Measurements from ENCODE around the gene C5orf24.

C5orf24 gene

GRCh38 chr5:134889335-134889734, 43.6 kb downstream of the C5orf24 start:
- in situ Hi-C loops (cut with MboI; ENCODE audit: low pct_unique_long_range_greater_than_20kb, low sequenced_read_pairs, unreplicated experiment) = no loop called here
- no peak for DNase-seq (ENCODE audit: low spot score)
- TF ChIP-seq, protein P1, sequence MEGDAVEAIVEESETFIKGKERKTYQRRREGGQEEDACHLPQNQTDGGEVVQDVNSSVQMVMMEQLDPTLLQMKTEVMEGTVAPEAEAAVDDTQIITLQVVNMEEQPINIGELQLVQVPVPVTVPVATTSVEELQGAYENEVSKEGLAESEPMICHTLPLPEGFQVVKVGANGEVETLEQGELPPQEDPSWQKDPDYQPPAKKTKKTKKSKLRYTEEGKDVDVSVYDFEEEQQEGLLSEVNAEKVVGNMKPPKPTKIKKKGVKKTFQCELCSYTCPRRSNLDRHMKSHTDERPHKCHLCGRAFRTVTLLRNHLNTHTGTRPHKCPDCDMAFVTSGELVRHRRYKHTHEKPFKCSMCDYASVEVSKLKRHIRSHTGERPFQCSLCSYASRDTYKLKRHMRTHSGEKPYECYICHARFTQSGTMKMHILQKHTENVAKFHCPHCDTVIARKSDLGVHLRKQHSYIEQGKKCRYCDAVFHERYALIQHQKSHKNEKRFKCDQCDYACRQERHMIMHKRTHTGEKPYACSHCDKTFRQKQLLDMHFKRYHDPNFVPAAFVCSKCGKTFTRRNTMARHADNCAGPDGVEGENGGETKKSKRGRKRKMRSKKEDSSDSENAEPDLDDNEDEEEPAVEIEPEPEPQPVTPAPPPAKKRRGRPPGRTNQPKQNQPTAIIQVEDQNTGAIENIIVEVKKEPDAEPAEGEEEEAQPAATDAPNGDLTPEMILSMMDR (IDR thresholded peaks at IDR 0.05; ENCODE audit: extremely low read depth, insufficient read depth, missing control alignments) = no peak

DNA sequence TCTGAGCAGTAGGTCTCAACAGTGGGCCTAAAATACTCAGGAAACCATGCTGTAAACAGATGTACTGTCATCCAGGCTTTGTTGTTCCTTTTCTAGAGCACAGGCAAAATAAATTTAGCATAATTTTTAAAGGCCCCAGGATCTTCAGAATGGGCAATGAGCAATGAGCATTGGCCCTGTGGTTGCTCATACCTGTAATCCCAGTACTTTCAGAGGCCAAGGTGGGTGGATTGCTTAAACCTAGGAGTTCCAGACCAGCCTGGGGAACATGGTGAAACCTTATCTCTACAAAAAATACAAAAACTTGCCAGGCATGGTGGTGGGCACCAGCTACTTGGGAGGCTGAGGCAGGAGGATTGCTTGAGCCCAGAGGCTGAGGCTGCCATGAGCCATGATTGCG, 45.7 kb downstream of the C5orf24 start:
- in situ Hi-C loops (cut with MboI; ENCODE audit: low pct_unique_long_range_greater_than_20kb, low sequenced_read_pairs, unreplicated experiment) = no loop called here
- no peak for DNase-seq (ENCODE audit: low spot score)
- TF ChIP-seq, protein P1 (IDR thresholded peaks at IDR 0.05; ENCODE audit: extremely low read depth, insufficient read depth, missing control alignments) = no peak

GRCh38 chr5:134892282-134892681, 46.5 kb downstream of the C5orf24 start:
- in situ Hi-C loops (cut with MboI; ENCODE audit: low pct_unique_long_range_greater_than_20kb, low sequenced_read_pairs, unreplicated experiment) = no loop called here
- TF ChIP-seq, protein P1 (IDR thresholded peaks at IDR 0.05; ENCODE audit: extremely low read depth, insufficient read depth, missing control alignments) = no peak
- no peak for DNase-seq (ENCODE audit: low spot score)

- TF ChIP-seq, protein P1 (IDR thresholded peaks at IDR 0.05; ENCODE audit: extremely low read depth, insufficient read depth, missing control alignments) = no peak
- in situ Hi-C loops (cut with MboI; ENCODE audit: low pct_unique_long_range_greater_than_20kb, low sequenced_read_pairs, unreplicated experiment) = no loop called here
- no peak for DNase-seq (ENCODE audit: low spot score)
Observed at GRCh38 chr5:134892926-134893325, 47.2 kb downstream of the C5orf24 start.

DNA sequence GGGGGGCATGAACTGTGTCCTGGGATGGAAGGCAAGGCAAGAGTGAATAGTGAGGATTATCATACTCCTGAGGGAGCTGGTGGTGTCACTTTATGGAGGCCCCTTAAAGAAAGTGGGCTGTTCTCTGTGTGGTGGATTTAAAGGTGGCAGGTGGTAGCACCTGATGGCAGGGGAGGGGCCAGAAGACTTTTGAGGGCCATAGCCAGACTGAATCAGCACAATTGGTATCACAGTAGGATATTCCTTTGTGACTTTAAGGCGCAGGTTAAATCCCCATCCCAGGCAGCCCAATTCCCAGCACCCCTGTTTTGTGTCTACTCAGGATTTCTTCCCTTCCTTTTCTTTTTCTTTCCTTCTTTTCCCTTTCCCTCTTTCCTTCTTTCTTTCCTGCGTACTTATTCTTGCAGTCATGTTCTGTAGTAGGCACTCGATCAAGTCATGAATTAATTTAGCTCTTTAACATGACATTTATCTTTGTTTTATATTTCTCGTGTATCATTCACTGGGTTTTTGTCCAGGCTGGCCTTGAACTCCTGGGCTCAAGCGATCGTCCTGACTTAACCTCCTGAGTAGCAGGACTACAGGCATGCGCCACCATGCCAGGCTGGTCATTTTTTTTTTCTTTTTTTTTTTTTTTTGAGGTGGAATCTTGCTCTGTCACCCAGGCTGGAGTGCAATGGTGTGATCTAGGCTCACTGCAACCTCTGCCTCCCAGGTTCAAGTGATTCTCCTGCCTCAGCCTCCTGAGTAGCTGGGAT, 48.2 kb downstream of the C5orf24 start:
- in situ Hi-C loops (cut with MboI; ENCODE audit: low pct_unique_long_range_greater_than_20kb, low sequenced_read_pairs, unreplicated experiment) = no loop called here
- TF ChIP-seq, protein P1 (IDR thresholded peaks at IDR 0.05; ENCODE audit: extremely low read depth, insufficient read depth, missing control alignments) = no peak
- DNase-seq (ENCODE audit: low spot score) = no peak

GRCh38 chr5:134902071-134902801, 56.5 kb downstream of the C5orf24 start:
- peak; percentile 74 for DNase-seq (ENCODE audit: low spot score)
- in situ Hi-C loops (cut with MboI; ENCODE audit: low pct_unique_long_range_greater_than_20kb, low sequenced_read_pairs, unreplicated experiment) = loop anchor here (10.0 kb wide), 1 partner anchor 137 kb away; no protein-coding TSS in a partner anchor

More at GRCh38 chr5:134902071-134902801, 56.5 kb downstream of the C5orf24 start:
- TF ChIP-seq, protein P1 (IDR thresholded peaks at IDR 0.05; ENCODE audit: extremely low read depth, insufficient read depth, missing control alignments) = no peak
